ENCODE measurements around the gene SLC66A2.

The SLC66A2 gene

DNA sequence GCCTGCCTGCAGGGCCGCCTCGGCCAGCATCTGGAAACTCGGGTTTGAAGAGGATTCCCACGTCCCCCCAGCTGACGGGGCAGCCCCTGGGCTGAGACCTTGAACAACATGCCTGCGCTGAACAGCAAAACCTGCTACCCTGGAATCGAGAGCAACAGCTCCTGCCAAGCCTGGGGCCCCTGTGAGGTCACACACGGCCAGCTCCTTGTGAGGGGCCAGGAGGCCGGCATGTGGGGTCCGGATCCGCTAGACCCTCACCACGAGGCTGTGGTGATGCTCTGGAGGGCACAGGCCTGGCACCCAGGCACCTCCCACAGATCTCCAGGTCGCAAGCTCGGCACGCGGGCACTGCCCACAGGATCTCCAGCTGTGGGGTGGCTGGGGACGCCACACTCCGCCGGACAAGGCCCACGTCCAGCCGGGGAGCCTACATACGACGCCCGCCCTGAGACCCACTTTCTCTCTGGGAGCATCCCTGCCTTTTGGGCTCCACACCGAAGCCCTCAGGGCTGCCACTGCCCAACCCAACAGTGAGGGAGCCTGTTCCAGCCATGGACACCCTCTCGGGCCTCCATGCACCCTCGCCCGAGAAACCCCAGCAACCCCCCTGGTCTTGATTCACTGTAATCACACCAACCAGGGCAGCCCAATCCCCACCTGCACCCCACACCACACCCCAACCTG lies 34.1 kb downstream of the SLC66A2 start:
- no peak for DNase-seq

- DNase-seq = no peak
Observed at GRCh38 chr18:79916546-79917168, 34.8 kb downstream of the SLC66A2 start.

GRCh38 chr18:79916128-79916494 lies 35.3 kb downstream of the SLC66A2 start:
- DNase-seq = no peak

- DNase-seq = no peak
Observed at GRCh38 chr18:79915161-79916127, 36.0 kb downstream of the SLC66A2 start.

DNA sequence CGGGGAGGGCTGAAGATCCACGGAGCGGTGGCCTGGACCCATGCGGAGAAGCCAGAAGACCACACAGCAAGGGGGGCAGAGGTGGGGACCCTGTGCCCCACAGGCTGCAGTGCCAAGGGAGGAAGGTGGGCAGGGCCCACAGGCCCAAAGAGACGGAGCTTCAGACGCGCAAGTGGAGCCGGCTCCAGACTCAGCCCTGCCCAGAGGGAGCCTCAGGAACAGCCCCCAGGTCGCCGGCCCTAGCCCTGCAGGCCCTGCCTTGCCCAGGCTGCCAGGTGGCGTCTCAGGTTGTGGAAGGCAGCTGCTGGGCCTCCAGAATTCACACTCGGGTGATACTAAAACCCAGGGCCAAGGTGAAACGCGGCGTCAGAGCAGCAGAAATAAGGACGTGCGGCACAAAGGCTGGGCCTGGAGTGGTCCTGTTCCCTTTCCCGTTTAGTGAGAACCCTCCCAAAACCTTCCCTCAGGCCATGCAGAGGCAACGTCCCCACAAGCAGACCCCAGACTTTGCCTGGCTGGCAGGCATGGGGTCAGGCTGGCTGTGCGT lies 36.8 kb downstream of the SLC66A2 start:
- no peak for DNase-seq

DNA sequence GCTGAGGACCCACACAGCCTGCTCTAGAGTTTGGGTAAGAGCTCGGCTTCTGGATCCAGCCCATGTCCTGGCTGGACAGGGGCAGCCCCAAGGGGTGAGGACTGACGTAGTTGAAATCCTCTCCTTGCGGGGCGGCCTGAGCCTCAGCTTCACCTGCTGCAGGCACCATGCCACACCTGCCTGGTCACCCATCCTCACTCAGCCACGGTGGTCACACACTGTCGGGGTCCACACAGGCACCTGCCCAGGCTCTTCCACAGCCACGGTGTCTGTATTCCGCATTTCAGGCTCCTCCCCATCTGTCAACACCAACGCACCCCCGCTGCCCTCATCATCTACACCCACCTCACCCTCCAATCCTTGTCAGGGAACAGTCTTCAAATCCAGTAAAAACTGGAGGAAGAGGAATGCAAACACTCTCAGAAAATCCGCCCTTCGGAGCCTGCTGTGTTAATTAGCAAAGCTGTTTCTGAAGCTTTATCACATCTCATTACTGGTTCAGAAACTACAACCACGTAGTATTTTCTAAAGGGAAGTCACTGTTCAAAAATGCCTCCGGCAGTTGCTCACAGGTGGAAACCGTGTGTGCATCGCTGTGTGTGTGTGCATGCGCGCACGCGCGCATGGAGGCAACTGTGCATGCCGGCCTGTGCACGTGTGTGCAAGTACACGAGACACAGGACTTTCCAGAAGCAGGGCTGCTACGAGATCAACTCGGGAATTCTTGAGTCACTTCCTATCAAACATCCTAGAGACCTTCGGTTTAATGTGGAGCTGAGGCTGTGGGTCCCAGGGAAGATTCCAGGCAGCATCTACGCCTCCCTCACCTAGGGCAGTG lies 38.2 kb downstream of the SLC66A2 start:
- no peak for DNase-seq

DNA sequence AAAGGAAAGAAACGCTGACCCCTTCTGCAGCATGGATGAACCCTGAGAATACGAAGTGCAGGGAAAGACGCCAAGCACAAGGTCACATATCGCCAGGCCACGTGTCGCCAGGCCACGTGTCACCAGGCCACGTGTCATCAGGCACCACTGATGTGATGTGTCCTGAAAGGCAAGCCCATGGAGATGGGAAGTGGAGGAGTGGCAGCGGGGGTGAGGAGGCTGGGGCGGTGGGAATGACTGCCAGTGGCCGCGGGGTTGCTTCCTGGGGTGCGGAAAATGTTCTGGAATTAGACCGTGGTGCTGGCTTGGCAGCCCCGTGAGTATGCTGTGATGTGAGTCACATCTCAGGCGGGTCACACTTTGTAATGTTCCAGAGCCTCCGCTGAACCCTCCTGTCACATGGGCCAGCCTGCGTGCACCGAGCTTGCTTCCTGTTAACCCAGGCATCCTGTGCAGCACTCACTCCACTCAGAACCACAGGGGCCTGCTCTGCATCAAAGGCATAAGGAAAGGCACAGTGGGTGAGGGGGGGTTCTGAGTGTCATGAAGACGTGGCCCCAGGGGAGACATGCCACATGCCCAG lies 39.0 kb downstream of the SLC66A2 start:
- DNase-seq = no peak

- no peak for DNase-seq
Observed at GRCh38 chr18:79911344-79912270, 39.8 kb downstream of the SLC66A2 start.

DNA sequence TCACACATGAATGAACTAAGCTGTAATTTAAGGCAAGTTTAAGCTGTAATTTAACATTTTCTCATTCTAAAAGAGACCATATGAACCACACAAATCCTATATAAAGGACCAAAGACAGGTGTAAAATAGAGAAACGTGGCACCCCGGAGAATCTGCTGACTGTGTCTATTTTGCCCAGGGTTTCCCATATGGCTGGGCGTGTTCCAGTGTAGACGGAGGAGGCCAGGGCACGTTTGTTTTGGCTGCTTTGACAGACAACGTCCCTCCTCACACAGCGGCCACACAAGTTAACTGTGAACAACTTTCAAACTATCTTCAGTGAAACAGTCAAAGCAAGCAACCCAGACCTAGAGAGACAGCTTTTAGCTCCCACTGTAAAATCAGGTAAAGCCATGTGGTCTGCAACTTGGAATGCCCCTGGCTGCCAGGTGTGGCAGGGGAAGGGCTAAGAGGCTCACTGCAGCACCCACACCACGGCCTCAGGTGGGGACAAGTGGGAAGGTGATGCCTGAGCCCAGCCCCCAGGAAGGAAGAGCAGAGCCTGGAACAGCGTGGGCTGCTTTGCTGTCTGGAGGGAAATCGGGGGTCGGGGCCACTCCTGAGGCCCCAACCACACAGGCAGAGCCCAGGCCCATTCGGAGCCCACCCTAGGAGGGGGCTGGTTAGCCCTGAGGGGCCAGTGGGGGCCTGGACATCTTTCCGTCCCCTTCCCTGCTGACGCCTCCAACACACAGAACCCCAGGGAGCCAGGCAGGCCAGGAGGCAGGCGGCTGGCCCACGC lies 40.7 kb downstream of the SLC66A2 start:
- DNase-seq = no peak

GRCh38 chr18:79906706-79907105 lies 44.7 kb downstream of the SLC66A2 start:
- DNase-seq = no peak

GRCh38 chr18:79905993-79906392 lies 45.5 kb downstream of the SLC66A2 start:
- no peak for DNase-seq

DNA sequence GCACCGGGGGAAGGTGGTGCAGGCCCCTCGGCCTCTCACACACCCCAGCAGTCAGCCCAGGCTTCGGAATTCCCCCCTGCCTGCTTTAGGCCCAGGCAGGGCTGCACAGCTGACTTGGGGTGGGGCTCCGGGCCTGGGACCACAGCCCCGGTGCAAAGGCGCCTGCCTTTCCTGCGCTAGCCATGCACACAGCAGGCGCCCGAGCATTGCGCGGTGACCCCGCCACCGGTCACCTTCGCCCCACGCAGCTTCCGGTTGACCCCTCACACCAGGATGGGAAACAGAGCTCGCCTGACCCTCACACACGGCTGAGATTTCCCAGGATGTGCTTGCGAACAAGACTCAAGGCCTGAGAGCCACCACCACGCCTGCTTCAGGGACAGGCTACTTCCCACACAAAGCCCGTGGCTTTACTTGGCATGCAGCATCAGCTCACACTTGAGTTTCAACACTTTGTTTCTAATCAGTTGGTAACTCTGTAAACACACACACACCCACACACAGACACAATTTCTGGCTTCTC lies 46.0 kb downstream of the SLC66A2 start:
- no peak for DNase-seq

DNA sequence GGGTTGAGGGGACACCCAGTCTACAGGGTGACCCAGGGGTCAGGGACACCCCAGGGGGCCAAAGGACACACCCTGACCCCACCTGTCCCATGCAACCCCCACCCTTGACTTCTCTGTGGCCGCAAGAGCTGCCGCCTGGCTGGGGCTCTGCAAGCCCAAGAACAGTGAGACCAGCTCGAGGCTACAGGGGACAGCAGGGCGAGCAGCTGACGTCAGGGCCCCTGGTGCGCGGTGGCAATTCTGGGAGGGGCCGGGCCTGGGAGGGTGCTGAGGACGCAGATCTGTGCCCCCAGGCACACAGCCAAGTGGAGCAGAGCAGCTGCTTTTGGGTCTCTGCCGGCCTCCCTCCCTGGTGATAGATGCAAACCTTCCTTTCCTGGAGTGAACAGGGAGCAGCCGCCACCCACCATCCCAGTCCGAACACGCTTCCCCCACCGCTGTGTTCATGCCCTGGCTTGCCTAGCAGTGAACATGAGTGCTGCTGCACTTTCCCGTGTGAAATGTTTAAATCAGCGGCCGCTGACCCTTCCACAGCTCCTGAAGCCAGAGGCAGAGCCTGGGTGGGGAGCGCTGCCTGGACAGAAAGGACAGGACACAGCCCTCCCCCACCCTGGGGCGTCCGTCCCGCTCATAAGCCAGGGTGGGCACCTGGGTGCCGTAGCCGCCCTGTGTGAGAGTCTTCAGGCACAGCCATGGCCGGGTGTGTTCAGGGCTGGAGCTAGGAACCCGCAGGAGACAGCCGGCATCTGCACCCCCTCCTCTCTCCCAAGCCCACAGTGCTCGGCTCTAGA lies 46.9 kb downstream of the SLC66A2 start:
- no peak for DNase-seq

DNA sequence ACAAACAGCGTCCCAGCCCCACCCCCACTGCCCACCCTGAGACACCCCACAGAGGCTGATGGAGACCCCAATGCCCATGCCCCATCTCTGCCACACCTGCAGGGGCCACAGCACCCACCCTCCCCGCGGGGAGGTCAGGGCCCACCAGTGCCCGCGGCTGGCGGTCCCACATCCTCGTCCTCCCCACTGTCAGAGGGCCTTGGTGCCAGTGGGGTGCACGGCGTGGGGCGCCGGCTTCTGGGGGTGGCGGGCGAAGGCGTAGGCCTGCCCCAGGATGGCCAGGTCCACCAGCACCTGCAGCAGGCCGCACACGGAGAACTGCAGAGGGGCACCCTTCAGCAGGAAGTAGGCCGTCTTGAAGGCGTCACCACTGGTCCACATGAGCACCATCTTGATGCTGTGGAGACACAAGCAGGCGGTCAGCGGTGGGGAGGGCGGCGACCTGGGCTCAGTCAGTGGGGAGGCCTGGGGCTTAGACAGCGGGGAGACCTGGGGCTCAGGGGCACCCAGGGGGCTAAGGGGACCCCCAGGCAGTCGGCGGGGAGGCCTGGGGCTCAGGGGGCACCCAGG lies 47.6 kb downstream of the SLC66A2 start:
- no peak for DNase-seq

DNA sequence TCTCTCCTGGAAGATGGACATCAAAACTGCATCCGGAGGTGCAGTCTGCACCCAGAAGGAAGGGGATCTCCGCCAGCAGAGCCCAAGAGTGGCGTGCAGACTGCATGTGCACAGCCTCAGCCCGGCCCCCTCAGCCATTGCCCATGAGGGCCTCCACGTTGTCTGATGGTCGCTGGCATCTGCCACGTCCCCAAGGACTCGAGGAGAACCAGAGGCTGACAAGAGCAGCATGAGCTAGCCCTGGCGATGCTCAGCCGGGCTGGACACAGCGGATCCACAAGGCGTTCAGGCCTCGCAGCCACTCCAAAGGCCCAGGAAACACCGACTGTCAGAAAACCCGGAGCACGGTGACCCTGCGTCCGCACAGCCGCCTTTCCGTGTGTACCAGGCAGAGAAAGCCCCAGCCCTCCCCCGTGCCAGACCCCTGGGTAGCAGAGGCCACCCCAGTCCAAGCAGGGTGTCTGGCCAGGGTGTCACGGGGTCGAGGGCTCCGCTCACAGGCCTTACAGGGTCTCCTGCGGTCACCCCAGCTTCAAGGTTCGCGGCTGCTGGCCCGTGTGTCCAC lies 48.3 kb downstream of the SLC66A2 start:
- DNase-seq = no peak

DNA sequence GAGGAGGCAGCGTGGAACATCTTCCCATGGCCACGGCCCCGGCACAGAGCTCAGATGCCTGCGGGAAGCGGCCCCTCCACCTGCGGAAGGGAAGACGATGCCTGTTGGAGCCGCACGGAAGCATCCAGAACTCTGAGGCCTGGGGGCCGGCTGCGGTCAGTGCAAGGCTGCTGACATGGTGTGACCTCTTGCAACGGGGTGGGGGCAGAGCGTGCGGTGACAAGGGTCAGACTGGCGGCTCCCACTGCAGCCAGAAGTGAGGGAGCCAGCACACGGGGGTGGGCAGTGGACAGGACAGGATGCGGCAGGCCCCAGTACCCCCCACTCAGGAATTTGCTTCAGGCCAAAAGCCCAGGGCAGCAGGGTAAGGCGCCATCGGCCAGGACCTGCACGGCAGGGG lies 48.8 kb downstream of the SLC66A2 start:
- no peak for DNase-seq

- DNase-seq = no peak
Observed at GRCh38 chr18:79902075-79902474, 49.4 kb downstream of the SLC66A2 start.

GRCh38 chr18:79901665-79902064 lies 49.8 kb downstream of the SLC66A2 start:
- DNase-seq = no peak
